Dedifferentiated amniotic fluid mesenchymal stem cell (primary cell): ENCODE measurements around the gene GPAT2.
"Not testable (repeated sequence)": the region's sequence is repeated elsewhere in the genome, so short reads cannot be mapped to it uniquely, and the experiment has no call there.

ENCODE experiments used
- DNase-seq: peaks from one replicate; pipeline ENCODE4 v3.0.0-alpha.2; 2016; ENCODE audit errors: extremely low spot score

GPAT2 gene, protein sequence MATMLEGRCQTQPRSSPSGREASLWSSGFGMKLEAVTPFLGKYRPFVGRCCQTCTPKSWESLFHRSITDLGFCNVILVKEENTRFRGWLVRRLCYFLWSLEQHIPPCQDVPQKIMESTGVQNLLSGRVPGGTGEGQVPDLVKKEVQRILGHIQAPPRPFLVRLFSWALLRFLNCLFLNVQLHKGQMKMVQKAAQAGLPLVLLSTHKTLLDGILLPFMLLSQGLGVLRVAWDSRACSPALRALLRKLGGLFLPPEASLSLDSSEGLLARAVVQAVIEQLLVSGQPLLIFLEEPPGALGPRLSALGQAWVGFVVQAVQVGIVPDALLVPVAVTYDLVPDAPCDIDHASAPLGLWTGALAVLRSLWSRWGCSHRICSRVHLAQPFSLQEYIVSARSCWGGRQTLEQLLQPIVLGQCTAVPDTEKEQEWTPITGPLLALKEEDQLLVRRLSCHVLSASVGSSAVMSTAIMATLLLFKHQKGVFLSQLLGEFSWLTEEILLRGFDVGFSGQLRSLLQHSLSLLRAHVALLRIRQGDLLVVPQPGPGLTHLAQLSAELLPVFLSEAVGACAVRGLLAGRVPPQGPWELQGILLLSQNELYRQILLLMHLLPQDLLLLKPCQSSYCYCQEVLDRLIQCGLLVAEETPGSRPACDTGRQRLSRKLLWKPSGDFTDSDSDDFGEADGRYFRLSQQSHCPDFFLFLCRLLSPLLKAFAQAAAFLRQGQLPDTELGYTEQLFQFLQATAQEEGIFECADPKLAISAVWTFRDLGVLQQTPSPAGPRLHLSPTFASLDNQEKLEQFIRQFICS

DNA sequence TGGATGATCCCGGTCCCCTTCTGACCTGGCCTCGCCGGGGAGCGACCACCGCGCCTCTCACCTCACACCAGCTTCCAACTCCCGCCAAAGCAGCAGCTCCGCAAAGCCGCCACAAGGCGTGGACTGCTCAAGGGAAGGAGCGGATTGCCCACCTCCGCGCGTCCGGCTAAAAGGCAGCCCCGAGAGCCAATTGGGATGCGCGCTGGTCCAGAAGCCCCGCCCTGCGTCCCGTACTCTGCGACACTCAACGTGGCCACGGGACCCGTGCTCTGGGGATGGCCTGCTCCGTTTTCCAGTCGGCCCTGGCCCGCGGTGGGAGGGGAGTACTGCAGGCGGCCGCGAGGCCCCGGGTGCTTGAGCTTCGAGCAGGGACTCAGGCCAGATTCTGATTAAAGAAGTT lies at the start of gene GPAT2:
Gene GPAT2, minus strand, starts transcription at position 125 of the 400 bp plus-strand sequence. CDS start 2,557 bp downstream, outside the sequence.
- DNase-seq = not testable (repeated sequence)

DNA sequence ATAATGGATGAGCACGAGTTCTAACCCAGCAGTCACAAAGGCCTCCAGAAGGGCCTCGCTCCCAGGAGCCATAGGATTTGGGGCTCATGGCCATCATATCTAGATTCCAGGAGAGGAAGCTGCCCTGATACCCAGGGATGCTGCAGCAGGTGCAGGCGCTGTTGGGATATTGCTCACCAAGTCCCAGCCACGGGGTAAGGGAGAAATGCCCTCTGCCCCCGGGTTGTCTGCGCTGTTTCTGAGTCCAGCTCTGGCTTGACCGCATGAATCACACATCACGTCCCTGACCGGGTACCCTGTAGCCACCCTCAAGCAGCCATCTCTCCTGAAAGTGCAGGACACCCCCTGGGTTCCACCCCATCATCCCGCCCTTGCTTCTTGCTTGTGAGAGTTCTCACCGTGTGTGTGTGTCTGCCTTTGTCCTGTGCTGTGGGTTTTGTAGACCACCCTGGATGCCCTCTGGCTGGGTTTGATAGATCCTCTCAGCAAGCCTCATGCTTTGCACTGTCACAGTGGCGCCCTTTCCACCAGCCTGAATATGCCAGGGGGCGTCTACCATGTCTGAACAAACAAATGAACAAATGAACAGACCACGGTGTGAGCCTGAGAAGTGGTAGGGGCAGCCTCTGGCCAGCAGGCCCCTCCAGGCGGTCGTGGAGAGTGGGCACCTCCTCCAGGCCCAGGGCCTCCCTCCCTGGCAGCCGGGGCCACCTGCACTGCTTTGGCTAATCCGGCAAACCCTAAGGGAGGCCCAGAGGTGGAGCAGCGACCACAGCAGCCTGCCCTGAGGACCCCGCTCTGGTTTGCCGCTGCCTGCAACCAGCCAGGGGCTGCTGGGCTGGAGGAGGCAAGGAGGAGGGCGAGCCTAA lies 49.5 kb upstream of the GPAT2 start:
- DNase-seq = no peak

DNA sequence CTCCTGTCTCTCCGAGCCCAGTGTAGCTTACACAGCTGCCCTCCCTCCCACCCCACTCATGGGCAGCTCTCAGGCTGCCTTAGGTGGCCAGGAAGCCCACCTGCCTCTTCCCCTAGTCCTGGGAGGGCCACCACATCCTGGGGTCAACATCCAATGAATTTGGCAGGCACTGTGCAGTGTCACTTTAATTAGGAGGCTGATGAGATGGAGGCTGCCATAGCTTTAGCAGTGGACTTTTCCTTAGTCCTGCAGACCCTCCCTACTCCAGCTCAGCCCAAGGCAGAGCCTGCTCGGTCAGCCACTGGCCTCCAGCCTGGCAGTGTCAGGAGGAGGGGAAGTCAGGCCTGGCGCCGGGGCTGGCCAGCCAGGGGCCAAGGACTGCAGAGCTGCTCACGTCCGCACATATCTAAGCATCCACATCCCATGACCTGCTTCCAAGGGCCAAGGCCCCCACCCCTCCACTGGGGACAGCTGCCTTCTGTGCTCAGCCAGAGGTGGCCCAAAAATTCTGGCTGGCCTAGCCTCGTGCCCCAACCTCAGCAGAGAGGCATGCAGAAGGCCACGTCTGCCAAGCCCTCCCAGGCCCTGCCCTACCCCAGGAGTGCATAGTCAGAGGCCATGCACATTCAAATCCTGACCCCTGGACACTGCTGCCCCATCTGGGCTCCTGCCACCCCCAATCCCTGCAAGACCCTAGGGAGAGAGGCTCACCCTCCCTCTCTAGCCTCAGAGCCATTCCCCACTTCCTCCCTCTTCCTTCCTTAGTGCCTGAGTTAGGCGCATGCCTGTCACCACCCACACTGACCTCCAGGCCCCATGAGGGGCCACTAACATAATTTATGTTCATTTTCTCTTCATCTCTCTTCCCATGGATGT lies 48.6 kb upstream of the GPAT2 start:
- no peak for DNase-seq

DNA sequence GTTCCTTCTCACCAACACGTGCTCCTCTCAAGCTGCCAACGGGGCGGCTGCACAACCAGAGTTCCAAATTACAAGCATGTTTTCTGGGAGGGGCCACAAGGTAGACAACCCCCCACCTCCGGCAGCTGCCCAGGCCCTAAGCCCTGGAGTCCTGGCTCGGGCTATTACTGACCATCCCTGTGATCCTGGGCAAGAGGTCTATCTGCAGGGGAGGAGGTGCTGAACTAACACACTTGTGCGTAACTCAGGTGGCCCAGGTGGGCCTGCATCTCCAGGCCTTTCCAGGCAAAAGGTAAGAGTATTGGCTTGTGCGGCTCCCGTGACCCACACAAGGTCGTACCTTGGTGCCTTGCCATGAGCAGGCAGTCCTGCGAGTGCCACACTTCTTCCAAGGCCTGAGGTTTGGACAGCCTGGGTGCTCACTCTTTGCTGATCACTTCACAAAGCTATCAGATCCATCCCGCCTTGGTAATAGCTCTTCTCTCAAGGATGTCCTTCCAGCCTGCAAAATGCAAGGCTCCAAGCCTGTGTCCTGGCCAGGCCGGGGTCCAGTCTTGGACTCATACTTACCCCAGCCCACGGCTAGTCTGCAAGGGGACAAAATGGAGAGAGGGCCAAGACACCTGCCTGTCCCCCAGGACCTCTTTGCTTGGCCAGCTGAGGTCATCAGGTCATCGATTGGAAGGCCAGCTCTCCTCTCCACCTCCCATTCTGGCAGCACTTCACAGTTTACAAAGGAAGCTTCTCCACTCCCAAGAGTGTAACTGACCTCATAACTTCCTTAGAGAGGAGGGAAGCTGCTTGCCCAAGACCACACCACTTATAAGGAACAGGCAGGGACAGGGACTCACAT lies 47.7 kb upstream of the GPAT2 start:
- no peak for DNase-seq

DNA sequence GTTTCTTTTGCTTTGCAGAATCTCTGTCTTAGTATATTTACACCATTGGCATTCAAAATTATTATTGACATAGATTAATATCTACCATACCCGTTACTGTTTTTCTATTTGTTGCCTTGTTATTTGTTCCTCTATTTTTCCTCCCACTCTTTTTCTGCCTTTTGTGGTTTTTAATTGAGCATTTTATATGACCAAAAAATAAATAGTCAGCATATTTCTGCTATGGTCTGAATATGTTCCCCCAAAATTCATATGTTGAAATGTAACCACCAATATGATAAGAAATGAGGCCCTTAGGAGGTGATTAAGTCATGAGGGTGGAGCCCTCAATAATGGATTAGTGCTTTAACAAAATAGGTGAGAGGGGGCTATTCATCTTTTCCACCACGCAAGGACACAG lies 46.3 kb upstream of the GPAT2 start:
- no peak for DNase-seq

DNA sequence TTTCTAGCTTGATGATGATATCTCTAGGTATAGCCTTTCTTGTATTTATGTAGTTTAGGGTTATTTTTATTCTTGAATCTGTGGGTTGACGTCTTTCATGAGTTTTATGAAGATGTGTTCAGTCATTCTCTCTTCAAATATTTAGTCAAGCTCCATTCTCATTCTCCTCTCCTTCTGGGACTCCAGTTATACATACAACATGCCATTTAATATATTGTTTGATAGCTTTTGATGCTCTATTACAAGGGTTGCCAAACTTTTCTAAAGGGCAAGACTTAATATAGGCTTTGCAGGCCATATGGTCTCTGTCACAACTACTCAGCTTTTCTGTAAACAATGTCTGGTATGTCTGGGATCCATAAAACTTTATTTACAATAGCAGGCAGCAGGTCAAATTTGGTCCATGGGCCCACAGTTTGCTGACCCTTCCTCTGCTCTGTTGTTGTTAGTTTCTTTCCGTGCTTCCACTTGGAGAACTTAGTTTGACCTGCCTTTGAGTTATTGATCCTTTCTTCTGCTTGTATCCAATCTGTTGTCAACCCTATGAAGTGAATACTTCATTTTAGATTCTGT lies 40.6 kb upstream of the GPAT2 start:
- no peak for DNase-seq

DNA sequence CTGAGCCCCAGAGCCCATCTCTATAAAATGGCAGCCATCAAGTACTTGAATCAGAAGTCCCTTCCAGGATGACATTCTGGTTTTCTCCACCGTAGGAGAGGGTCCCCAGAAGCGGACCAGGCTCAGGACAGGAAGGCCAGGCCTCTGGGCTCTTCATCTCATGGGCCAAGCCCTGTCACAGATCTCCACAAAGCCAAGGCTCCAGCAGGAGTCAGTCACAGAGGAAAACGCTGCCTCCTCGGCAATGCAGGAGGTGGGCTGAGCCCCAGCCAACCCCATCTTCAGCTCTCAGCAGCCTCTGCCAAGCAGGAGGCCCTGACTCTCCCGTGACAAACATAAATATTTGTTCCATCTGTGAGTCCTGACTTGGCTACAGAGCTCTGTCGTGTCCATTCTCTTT lies 39.4 kb upstream of the GPAT2 start:
- DNase-seq = no peak

DNA sequence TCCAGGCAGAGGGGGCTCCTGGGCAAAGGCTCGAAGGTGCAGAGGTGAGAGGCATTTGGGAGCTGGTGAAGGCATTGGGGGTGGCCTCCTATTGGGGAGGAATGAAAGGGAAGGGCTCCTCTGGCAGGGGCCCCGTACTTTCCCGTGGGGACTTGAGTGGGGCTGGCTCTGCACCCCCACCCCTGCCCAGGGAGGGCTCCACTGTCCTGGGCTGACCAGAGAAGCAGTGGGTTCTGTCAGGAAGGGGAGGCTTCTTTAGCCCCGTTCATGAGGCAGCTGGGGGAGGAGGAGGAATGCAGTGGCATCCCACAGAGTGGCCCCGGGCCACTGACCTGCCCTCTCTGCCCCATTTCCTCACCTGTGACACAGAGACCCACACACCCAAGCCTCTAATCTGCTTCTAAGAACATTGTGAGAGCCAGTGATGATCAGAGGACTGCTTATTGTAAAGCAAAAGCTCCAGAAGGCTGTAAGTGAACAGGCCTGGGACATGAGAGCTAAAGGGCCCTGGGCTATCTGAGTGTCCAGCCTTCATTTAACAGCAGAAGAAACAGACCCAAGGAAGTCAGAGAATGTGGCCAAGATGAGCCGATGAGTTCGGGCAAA lies 38.6 kb upstream of the GPAT2 start:
- no peak for DNase-seq

DNA sequence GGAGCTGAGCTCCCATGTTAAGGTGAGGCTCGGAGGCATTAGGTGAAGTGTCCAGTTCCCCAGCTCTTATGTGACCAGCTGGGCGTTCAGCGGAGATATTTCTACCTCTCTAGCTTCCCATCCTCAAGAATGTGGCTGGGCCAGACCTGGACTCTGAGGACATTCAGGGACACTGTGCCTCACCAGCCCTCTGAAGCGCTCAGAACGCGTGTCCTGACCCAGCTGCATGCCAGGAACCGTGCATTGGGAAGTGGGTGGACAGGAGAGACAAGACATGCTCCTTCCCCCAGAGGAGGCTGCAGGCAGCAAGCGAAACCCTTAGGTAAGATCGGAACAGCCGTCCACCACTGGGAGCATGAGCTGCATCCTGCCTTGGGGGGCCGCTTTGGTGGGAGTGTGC lies 38.0 kb upstream of the GPAT2 start:
- DNase-seq = no peak

DNA sequence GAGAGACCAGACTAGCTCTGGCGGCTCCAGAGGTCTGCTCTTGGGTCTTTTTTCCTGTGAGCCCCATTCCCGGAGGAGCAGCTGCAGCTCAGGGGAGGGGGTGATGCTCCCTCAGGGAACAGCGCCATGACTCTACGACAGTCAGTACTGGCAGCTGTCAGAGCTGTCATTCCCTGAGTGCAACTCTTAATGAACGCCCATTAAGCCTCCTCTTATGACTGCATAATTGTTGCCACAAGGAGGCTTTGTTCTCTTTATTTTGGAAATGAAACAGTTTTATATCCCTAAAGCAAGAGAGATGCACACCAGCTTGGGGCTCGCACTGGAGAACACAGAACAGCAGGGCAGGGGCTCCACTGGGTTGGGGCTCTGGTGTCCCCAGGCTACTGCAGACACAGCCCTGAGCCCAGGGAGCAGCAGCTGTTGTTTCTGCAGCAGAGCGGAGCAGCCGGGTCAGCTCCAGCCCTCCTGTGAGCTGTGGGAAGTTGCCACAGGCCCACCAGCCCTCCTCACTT lies 37.3 kb upstream of the GPAT2 start:
- not testable (repeated sequence) for DNase-seq

DNA sequence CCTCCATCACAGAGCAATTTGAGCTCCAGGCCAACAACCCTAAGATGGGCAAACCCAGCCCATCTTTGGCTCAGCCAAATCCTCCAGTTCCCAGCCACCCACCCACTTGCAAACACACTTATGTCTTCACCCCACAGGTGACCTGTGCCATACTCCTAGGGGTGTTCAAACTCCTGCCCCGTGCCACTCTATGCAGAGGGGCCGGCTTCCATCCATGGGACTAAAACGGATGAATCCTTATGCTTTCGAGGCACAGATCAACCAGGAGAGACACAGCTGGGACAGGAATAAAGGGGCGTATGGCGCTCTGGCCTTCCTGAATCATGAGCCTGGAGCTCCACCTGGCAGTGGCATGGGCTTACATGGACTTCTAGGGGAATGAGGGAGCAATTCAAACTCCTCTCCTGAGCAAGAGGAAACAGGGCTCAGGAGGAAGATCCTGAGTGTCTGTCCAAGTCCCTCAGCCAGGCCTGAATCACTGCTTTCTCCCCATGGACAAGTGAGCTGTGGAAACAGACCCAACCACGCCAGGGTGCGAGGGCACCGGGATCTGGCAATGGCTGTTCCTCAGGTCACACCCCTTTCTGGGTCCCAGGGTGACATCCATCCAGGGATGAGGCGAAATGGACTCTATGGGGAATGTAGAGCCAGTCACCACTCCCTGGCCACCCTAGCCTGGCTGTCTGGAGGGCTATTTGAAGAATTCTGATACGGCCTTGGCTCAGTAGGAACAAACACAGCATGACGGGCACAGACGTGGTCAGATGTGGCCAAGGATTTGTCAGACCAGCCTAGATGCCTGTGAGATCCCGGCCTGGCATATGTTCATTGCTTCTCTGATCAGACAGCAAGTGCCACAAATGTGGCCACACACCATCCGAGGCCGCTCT lies 36.6 kb upstream of the GPAT2 start:
- DNase-seq = not testable (repeated sequence)

DNA sequence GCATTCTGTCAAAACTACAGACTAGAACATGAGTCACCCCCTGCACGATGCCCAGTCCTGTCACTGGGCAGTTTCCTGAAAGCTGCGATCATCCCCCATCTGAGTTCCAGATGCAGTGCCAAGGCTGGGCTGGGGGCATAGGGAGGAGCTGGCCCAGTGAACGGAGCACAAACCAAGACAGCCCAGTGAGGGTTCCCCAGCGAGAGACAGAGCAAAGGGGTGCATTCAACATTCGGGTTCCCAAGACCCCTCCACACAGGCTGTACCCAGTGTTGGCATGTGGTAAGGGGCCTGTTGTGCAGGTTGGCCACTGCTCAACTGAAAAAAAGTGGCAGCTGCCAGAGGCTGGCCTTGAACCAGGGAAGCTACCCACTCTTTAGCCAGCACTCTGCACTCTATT lies 35.6 kb upstream of the GPAT2 start:
- not testable (repeated sequence) for DNase-seq

DNA sequence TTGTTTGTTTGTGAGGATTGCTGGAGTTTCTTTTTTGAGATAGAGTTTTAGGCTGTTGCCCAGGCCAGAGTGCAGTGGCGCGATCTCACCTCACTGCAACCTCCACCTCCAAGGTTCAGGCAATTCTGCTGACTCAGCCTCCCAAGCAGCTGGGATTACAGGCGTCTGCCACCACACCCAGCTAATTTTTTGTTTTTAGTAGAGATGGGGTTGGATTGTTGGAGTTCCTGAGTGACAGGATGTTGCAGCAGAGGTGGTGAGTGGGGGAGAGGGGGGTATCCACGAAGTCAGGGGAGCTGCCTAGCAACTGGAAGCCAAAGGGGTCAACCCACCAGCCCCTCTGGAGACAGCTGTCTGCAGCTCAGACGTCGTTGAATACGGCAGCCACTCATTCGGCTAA lies 35.2 kb upstream of the GPAT2 start:
- DNase-seq = not testable (repeated sequence)

DNA sequence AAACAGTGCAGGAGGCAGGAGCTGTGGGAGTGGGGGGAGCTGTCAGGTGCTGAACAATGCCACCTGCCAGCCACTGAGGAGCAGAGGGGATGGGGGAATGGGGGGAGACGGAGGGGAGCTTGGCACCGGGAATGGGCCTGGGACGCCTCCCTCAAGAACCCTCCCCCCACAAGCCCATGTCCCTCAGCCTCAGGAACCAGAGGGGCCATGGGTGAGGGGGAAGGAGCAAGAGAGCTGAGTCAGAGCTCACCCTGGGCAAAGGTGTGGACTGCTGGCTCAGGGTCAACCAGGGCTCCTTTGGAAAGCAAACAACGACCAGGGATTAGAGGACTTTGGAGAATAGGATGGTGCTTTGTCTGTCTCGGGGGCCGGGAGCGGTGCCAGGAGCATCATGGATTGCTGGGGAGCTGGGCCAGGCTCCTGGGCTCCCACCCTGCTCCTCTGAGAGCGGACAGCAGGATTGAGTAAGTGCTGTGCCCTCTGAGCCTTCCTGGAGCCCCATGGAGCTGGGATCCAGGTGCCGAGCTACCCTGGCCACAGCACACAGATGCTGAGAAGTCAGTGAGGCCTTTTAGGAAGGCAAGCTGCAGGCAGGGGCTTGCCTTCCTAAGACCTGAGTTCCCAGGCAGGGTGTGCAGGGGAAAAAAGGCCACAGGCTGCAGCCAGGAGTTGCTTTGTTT lies 33.3 kb upstream of the GPAT2 start:
- DNase-seq = not testable (repeated sequence)

DNA sequence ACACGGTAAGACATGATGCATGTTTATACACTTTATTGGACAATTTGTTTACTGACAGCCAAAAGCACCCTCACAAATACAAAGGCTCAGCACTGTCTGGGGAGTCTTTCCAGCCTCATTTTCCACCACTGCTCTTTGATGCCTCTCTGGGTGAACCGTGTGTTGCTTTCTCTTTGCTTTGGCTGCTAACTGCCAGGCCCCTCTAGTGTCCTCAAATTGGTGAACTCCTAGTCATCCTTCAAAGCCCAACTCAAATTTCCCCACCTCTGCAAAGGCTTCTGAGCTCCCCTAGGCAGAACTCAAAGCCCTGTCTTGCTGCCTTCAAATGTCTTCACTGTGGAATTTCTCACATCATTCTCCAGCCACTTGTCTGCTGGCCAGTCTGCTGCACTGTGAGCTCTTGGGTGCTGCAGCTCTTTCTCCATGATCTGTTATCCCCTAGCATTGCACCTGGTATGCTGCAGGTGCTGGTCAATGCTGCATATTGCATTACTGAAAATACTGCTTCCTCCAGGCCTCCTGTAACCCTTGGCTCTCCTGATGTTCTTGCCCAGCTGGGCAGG lies 32.5 kb upstream of the GPAT2 start:
- DNase-seq = not testable (repeated sequence)

DNA sequence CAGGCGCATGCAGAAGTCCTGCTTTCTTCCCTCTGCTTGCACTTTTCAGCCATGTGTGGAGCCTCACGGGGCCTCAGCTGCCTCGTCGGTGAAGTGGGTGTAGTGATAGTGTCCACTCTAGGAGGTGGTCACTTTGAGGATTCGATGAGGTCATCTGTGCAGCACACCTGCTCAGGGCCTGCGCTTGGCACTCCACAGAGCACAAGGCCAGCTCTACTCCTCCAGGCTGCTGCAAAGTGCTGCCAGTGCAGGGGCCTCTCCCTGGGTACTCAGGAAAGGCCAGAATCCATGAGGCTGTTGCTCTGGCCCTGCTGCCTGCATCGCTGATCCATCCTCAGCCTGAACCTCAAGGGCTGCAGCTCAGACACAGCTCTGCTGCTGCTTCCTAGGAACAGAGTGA lies 31.8 kb upstream of the GPAT2 start:
- DNase-seq = not testable (repeated sequence)

DNA sequence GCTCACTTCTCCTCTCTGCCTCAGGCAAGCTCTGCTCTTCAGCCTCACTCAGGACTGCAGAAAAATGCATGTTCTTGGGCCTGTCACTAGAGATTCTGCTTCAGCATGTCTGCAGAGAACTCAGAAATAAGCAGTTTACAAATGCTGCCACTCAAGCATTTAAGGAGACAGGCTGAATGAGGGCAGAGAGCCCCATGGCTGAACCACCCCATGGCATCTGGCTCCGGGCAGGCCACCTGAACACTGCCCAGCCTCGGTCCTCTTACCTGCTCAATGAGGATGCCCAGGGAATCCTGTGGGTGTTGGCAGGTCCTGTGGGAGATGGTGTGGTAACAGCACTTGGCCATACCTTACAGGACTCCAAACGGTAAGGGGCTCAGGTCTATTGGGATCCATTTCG lies 31.2 kb upstream of the GPAT2 start:
- DNase-seq = not testable (repeated sequence)
